K562 (cell line): ENCODE results near the gene SELENOO. TPM values are rescaled to one million over a fixed set of nuclear protein-coding genes. Genes with fewer than 3 reads are reported as not detected.

ENCODE experiments used
- ATAC-seq: fragments of 200-7000 bp; cut with Tn5 transposase; 3 replicates; pipeline ENCODE4 v1.9.1; 2020; ENCODE audit warnings: moderate library complexity
- BruUV-seq: library from RNA; stranded (reverse); fragments of 400-500 nt; replicated peaks from 2 replicates; lab custom pipeline; 2021; lab: Mats Ljungman, UMichigan
- CTCF ChIA-PET: fragments of 300-600 bp; formaldehyde crosslinking; extraction: SDS; loops from one replicate; lab custom pipeline; 2021; ENCODE audit warnings: low intra/inter-chr PET ratio; lab: Yijun Ruan, JAX
- POLR2A ChIA-PET: fragments of 300-600, 350-650 bp; sonication (Branson Sonifier 250); formaldehyde crosslinking; extraction: SDS; loops from one replicate; lab custom pipeline; 2021; ENCODE audit warnings: antibody characterized with exemption, inconsistent platforms; lab: Yijun Ruan, JAX
- DNase-seq, 4 experiments: peaks; one replicate each; pipeline versions ENCODE4 v3.0.0 to v3.0.0-alpha.2; 2011 to 2018; ENCODE audit warnings: low spot score in 3 of 4, mixed read lengths in 3 of 4; ENCODE audit errors: extremely low read depth in 1 of 4
- FAIRE-seq: peaks from 2 replicates; lab custom pipeline; 2011; peaks lifted over from hg19 to GRCh38; lab: Jason Lieb, UNC
- H2AFZ ChIP-seq: 2 replicates; pipeline ENCODE4 v1.6.0; 2011; ENCODE audit warnings: low read depth, low read length, control low read depth, inconsistent platforms
- H3K27ac ChIP-seq: fragments of 200-600 bp; 3 replicates; pipeline ENCODE4 v1.8.0; 2011; ENCODE audit warnings: low read depth, mild to moderate bottlenecking, control low read depth, inconsistent platforms, low read length, moderate library complexity, mixed read lengths; ENCODE audit errors: extremely low read depth
- H3K27me3 ChIP-seq, 2 experiments: fragments of 300-600 bp in 1 of 2; 2 replicates in 1 of 2; 3 replicates in 1 of 2; pipeline versions ENCODE4 v1.6.0 to v1.8.0; 2011; ENCODE audit warnings: inconsistent platforms in 2 of 2, low read length in 2 of 2, mild to moderate bottlenecking in 1 of 2, mixed read lengths in 1 of 2, moderate library complexity in 1 of 2; ENCODE audit not compliant: control insufficient read depth in 2 of 2, insufficient read depth in 2 of 2
- H3K36me3 ChIP-seq: fragments of 300-600 bp; 3 replicates; pipeline ENCODE4 v1.8.0; 2011; ENCODE audit warnings: mild to moderate bottlenecking, low read length, inconsistent platforms; ENCODE audit not compliant: control insufficient read depth, insufficient read depth
- H3K4me1 ChIP-seq, 2 experiments: fragments of 200-600 bp in 1 of 2; replicated peaks in 1 of 2; 2 replicates in 1 of 2; 3 replicates in 1 of 2; pipeline versions ENCODE4 v1.5.1 to v1.8.0; 2011; ENCODE audit warnings: inconsistent platforms in 2 of 2, low read length in 2 of 2, mild to moderate bottlenecking in 1 of 2, mixed read lengths in 1 of 2, moderate library complexity in 1 of 2; ENCODE audit not compliant: control insufficient read depth in 2 of 2, insufficient read depth in 2 of 2
- H3K4me2 ChIP-seq: 2 replicates; pipeline ENCODE4 v1.6.1; 2011; ENCODE audit warnings: low read length, control low read depth, inconsistent platforms, mixed read lengths; ENCODE audit not compliant: insufficient read depth
- H3K4me3 ChIP-seq: fragments of 200-600 bp; sonication (generic), shearing (Covaris generic); 2 replicates; pipeline ENCODE4 v1.5.1; 2016; ENCODE audit warnings: control low read depth, inconsistent platforms
- H3K79me2 ChIP-seq: fragments of 200-600 bp; 3 replicates; pipeline ENCODE4 v1.8.0; 2011; ENCODE audit warnings: low read length, inconsistent platforms; ENCODE audit not compliant: control insufficient read depth, insufficient read depth
- H3K9ac ChIP-seq, 2 experiments: 2 replicates each; pipeline versions ENCODE4 v1.6.0 to v1.6.1; 2011; ENCODE audit warnings: low read depth in 2 of 2, low read length in 2 of 2, control low read depth in 1 of 2, inconsistent platforms in 1 of 2, mild to moderate bottlenecking in 1 of 2, mixed read lengths in 1 of 2; ENCODE audit not compliant: insufficient read depth in 1 of 2
- H3K9me1 ChIP-seq: one replicate; pipeline ENCODE4 v1.6.0; 2011; ENCODE audit warnings: inconsistent platforms, mild to moderate bottlenecking, low read length, moderate library complexity; ENCODE audit not compliant: control insufficient read depth, insufficient read depth
- H3K9me3 ChIP-seq: replicated peaks from 2 replicates; pipeline ENCODE4 v1.5.1; 2011; ENCODE audit warnings: low read depth, low read length, inconsistent platforms; ENCODE audit not compliant: control insufficient read depth, insufficient read depth
- H4K20me1 ChIP-seq: replicated peaks from 2 replicates; pipeline ENCODE4 v1.6.1; 2011; ENCODE audit warnings: low read length, inconsistent platforms, mixed read lengths; ENCODE audit not compliant: control insufficient read depth, insufficient read depth
- GABPA ChIP-seq: fragments of 200-800 bp; sonication (Bioruptor generic); conservative IDR thresholded peaks from 2 replicates; pipeline ENCODE4 v1.6.1; 2016; ENCODE audit warnings: low read depth, missing genetic modification characterization, missing compliant biosample characterization
- GABPB2 ChIP-seq: fragments of 250-450 bp; sonication (Bioruptor Pico); conservative IDR thresholded peaks from 2 replicates; pipeline ENCODE4 v1.5.1; 2021; ENCODE audit warnings: mild to moderate bottlenecking
- HMGN3 ChIP-seq: IDR thresholded peaks from 2 replicates; pipeline ENCODE4 v1.6.1; 2011; ENCODE audit warnings: borderline replicate concordance, low read depth, mild to moderate bottlenecking, mixed read lengths, low read length; ENCODE audit not compliant: insufficient read length; ENCODE audit errors: extremely low read depth
- RBFOX2 ChIP-seq: fragments of 200-400 bp; formaldehyde crosslinking; IDR thresholded peaks from 2 replicates; pipeline ENCODE4 v1.6.1; 2017; ENCODE audit warnings: low read depth, mild to moderate bottlenecking, low read length, moderate library complexity
- SNRNP70 ChIP-seq: fragments of 200-400 bp; formaldehyde crosslinking; optimal IDR thresholded peaks from 2 replicates; pipeline ENCODE3; 2017; ENCODE audit warnings: low read depth, low read length
- WGBS: fragments of 100-300 bp; shearing (Covaris generic); methylation state at CpG from one replicate; pipeline ENCODE4 v1.1.6; 2016; ENCODE audit warnings: low coverage, mixed read lengths; ENCODE audit not compliant: insufficient coverage; ENCODE audit errors: missing lambda C conversion rate; 5-methylcytosine and 5-hydroxymethylcytosine counted together
- in situ Hi-C: fragments of 300-500 bp; cut with MboI; formaldehyde crosslinking; loops from 4 replicates; pipeline ENCODE4 v1.15.0; 2018; ENCODE audit warnings: inconsistent platforms, mixed read lengths
- intact Hi-C: fragments of 100-400 bp; cut with micrococcal nuclease; formaldehyde crosslinking; loops from 2 replicates; pipeline ENCODE4 v1.14.2; 2022
- polyA plus RNA-seq, 8 experiments: library from polyadenylated mRNA; depleted of rRNA in 4 of 8; stranded (reverse) in 5 of 8; unstranded in 3 of 8; fragments of >200 nt; fragmentation: Nextera tagmentation in 2 of 8; fragmentation: Illumina TruSeq in 1 of 8; extraction: Ambion mirVana in 2 of 8; extraction: Trizol in 1 of 8; gene quantifications; 2 replicates each; pipeline versions ENCODE4 v1.2.1 to v1.2.3, GENCODE V29; 2011 to 2014; ENCODE audit warnings: inconsistent platforms in 1 of 8, missing spikeins in 1 of 8
- total RNA-seq, 7 experiments: library from RNA; depleted of rRNA in 6 of 7; stranded (reverse); fragments of >200 nt in 6 of 7; fragmentation: Illumina TruSeq in 2 of 7; extraction: Trizol in 2 of 7; gene quantifications; 2 replicates each; pipeline versions ENCODE4 v1.2.1 to v1.2.3, GENCODE V29; 2011 to 2021; ENCODE audit warnings: low replicate concordance in 1 of 7
- TF ChIP-seq, protein P1 (sequence below): sonication (generic); formaldehyde crosslinking; IDR thresholded peaks from 2 replicates; pipeline ENCODE4 v1.5.0; 2020; ENCODE audit warnings: missing genetic modification reagents
- TF ChIP-seq, protein P2 (sequence below): fragments of 450-650 bp; IDR thresholded peaks from 2 replicates; pipeline ENCODE4 v1.6.1; 2018; ENCODE audit warnings: mild to moderate bottlenecking, low read depth; ENCODE audit not compliant: partially characterized antibody
- TF ChIP-seq, protein P3 (sequence below): fragments of 450-650 bp; formaldehyde crosslinking; IDR thresholded peaks from 2 replicates; pipeline ENCODE4 v1.4.0; 2020; ENCODE audit warnings: mild to moderate bottlenecking, mixed read lengths

SELENOO gene
- total and polyA plus RNA-seq, 9 of the 15 experiments (the other 6 are each of a cell fraction or from before 2014, with no cell fraction given): 0.37 to 24.9 (median 8.3) TPM

- TF ChIP-seq HMGN3 (peak; percentile 5), GABPA (tag) (peak; percentile 97), RBFOX2 (peak; percentile 57)
- TF ChIP-seq, protein P1, sequence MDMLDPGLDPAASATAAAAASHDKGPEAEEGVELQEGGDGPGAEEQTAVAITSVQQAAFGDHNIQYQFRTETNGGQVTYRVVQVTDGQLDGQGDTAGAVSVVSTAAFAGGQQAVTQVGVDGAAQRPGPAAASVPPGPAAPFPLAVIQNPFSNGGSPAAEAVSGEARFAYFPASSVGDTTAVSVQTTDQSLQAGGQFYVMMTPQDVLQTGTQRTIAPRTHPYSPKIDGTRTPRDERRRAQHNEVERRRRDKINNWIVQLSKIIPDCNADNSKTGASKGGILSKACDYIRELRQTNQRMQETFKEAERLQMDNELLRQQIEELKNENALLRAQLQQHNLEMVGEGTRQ: peak; percentile 28; the same call in 1 of the 2 replicates
Measured at GRCh38 chr22:50200461-50201190, at the start of gene SELENOO (continued).

DNA sequence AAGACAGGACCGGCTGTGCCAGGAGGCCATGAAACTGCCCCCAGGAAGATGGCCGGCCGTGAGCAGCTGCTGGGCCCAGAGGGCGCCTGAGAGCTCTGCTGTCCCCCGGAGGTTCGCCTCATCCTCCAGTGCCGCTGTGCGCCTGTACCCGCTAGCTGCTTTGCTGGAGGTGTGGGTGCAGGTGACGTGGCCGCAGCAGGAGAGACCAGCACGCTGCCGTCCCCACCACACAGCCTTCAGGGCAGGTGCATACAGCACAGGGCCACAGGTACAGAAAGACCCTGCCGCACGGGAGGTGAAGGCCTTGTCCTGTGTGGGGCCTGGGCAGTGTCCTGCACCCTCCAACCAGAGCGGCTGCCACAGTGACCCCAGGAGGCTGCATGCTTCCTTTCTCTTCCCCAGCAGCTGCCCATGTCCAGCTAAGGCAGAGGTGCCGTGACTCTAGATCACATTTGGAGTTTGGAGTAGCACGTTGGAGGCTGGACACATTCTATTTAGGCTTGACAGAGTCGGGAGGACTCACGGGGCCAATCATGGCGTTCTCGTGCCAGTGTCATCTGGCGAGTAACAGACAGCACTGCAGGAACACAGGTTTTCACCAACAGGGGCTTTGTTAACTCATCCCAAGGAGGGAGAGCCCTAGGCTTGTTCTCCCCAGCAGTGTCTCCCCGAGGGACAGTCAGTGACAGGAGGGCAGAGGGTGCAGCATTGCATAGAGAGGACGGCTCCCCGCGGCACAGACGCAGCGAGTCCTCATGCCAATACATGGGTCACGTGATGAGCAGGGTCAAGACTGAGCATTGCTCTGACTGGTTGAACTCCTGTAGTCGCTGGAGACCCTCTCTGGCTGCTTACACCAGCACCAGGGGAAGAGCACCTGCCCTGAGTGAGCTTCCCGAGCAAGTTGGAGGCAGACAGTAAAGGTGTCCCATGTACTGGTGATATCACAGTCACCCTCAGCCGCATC lies 49.0 kb upstream of the SELENOO start:
- Histone ChIP-seq H3K36me3 (no peaks in the 10 kb centered on the region), H3K4me3 (no peak overlapping the region), H4K20me1 (peaks cover 5% of the 10 kb centered on the region; the same call in 1 of the 2 replicates), H3K27me3 (peaks cover 0 to 29% of the 10 kb centered on the region in 2 experiments; a peak in 3 of 5 replicates), H3K27ac (no peak overlapping the region), H3K9ac (peak overlapping the region in 1 of 2 experiments; percentile 17; a peak in 1 of 4 replicates), H3K9me1 (no peaks in the 10 kb centered on the region), H3K4me2 (no peak overlapping the region), H3K79me2 (no peaks in the 10 kb centered on the region), H3K4me1 (peaks cover 2 to 41% of the 10 kb centered on the region in 2 experiments; a peak in 4 of 5 replicates), H2AFZ (no peak overlapping the region), H3K9me3 (no peaks in the 10 kb centered on the region)
- DNase-seq (no peak), FAIRE-seq (no peak), ATAC-seq (no peak)
- 33% methylated on average over 8 of the region's 33 CpGs for WGBS
- POLR2A ChIA-PET: interaction anchor here (0.6 kb wide), 1 partner anchor 10 kb away, joined by 3 read pairs; no protein-coding TSS in a partner anchor
- BruUV-seq: no TSS peak
- in situ Hi-C loops (no loop called here), intact Hi-C loops (no loop called here)
- CTCF ChIA-PET: no interaction called here
- TF ChIP-seq, protein P2, sequence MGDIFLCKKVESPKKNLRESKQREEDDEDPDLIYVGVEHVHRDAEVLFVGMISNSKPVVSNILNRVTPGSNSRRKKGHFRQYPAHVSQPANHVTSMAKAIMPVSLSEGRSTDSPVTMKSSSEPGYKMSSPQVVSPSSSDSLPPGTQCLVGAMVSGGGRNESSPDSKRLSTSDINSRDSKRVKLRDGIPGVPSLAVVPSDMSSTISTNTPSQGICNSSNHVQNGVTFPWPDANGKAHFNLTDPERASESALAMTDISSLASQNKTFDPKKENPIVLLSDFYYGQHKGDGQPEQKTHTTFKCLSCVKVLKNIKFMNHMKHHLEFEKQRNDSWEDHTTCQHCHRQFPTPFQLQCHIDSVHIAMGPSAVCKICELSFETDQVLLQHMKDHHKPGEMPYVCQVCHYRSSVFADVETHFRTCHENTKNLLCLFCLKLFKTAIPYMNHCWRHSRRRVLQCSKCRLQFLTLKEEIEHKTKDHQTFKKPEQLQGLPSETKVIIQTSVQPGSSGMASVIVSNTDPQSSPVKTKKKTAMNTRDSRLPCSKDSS: no peak
- TF ChIP-seq, protein P3, sequence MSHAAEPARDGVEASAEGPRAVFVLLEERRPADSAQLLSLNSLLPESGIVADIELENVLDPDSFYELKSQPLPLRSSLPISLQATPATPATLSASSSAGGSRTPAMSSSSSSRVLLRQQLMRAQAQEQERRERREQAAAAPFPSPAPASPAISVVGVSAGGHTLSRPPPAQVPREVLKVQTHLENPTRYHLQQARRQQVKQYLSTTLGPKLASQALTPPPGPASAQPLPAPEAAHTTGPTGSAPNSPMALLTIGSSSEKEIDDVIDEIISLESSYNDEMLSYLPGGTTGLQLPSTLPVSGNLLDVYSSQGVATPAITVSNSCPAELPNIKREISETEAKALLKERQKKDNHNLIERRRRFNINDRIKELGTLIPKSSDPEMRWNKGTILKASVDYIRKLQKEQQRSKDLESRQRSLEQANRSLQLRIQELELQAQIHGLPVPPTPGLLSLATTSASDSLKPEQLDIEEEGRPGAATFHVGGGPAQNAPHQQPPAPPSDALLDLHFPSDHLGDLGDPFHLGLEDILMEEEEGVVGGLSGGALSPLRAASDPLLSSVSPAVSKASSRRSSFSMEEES (CRISPR knock-in tag): peak; percentile 57
- TF ChIP-seq GABPB2 (CRISPR knock-in tag) (no peak), SNRNP70 (no peak)
- TF ChIP-seq, protein P1: peak; percentile 51; the same call in 1 of the 2 replicates
